ENCODE measurements around the gene ROBO2. TPM values are rescaled to one million over a fixed set of nuclear protein-coding genes. Genes with fewer than 3 reads are reported as not detected.

ROBO2 gene
- total RNA-seq, 1 experiment from 2014 or later: 0.16 TPM

DNA sequence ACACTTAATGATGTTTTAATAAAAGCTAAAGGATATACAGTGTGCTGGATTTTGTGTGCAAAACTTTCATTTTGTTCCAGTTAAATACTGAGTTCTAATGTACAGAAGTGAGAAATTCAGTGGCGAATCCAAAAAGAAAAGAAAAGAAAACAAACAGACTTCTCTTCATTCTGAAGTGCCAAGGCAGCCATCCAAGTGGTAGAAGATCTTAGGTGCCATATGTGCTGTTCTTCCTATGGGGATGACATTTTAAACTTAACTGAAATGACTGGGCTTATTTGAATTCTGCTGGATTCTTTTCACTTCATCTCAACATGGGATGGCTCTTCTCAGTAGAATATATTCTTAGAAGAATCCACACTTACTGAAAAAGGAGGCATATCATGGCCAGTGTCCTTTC is 416.5 kb downstream of the ROBO2 start:
- intact Hi-C loops (cut with micrococcal nuclease; ENCODE audit: unreplicated experiment): no loop called here
- Histone ChIP-seq H3K27me3 (replicated peaks; ENCODE audit: control insufficient read depth, insufficient read depth, low read length) (no peaks in the 10 kb centered on the region), H3K4me3 (ENCODE audit: low read depth, low read length) (no peak overlapping the region), H3K9me3 (no peaks in the 10 kb centered on the region), H3K4me1 (no peaks in the 10 kb centered on the region), H3K36me3 (ENCODE audit: control insufficient read depth, insufficient read depth, low read length) (no peaks in the 10 kb centered on the region)
- no peaks in the 10 kb centered on the region for H3K36me3 Mint-ChIP-seq (ENCODE audit: insufficient read depth, unreplicated experiment)
- ChIA-PET CTCF (no interaction called here), POLR2A (no interaction called here)
- no peak for TF ChIP-seq CTCF (IDR thresholded peaks at IDR 0.05; ENCODE audit: insufficient read depth in 1 of 2, low read depth in 1 of 2, low read length in 1 of 2, severe bottlenecking in 1 of 2, unreplicated experiment in 1 of 2)
- H3K4me1 Mint-ChIP-seq (ENCODE audit: low read depth, unreplicated experiment): no peaks in the 10 kb centered on the region
- no peak overlapping the region for H3K27ac Mint-ChIP-seq (ENCODE audit: unreplicated experiment)
- BruUV-seq (replicated peaks): no TSS peak
- no peak overlapping the region for H3K4me3 Mint-ChIP-seq (ENCODE audit: unreplicated experiment)
- no peak for DNase-seq
- no peaks in the 10 kb centered on the region for H3K9me3 Mint-ChIP-seq (ENCODE audit: unreplicated experiment)
- no peaks in the 10 kb centered on the region for H3K27me3 Mint-ChIP-seq (ENCODE audit: insufficient read depth, unreplicated experiment)

GRCh38 chr3:77456906-77457305 is 417.0 kb downstream of the ROBO2 start:
- no peak for TF ChIP-seq CTCF (IDR thresholded peaks at IDR 0.05; ENCODE audit: insufficient read depth in 1 of 2, low read depth in 1 of 2, low read length in 1 of 2, severe bottlenecking in 1 of 2, unreplicated experiment in 1 of 2)
- Mint-ChIP-seq H3K4me1 (ENCODE audit: low read depth, unreplicated experiment) (no peaks in the 10 kb centered on the region), H3K4me3 (ENCODE audit: unreplicated experiment) (no peak overlapping the region), H3K27ac (ENCODE audit: unreplicated experiment) (no peak overlapping the region), H3K27me3 (ENCODE audit: insufficient read depth, unreplicated experiment) (no peaks in the 10 kb centered on the region), H3K9me3 (ENCODE audit: unreplicated experiment) (no peaks in the 10 kb centered on the region), H3K36me3 (ENCODE audit: insufficient read depth, unreplicated experiment) (no peaks in the 10 kb centered on the region)
- ChIA-PET POLR2A (no interaction called here), CTCF (no interaction called here)
- H3K27me3 ChIP-seq (replicated peaks; ENCODE audit: control insufficient read depth, insufficient read depth, low read length): no peaks in the 10 kb centered on the region
- no TSS peak for BruUV-seq (replicated peaks)
- no peak for DNase-seq
- no peaks in the 10 kb centered on the region for H3K36me3 ChIP-seq (ENCODE audit: control insufficient read depth, insufficient read depth, low read length)
- intact Hi-C loops (cut with micrococcal nuclease; ENCODE audit: unreplicated experiment): no loop called here
- H3K9me3 ChIP-seq: no peaks in the 10 kb centered on the region
- no peak overlapping the region for H3K4me3 ChIP-seq (ENCODE audit: low read depth, low read length)
- H3K4me1 ChIP-seq: no peaks in the 10 kb centered on the region

- no peak for TF ChIP-seq CTCF (IDR thresholded peaks at IDR 0.05; ENCODE audit: insufficient read depth in 1 of 2, low read depth in 1 of 2, low read length in 1 of 2, severe bottlenecking in 1 of 2, unreplicated experiment in 1 of 2)
- intact Hi-C loops (cut with micrococcal nuclease; ENCODE audit: unreplicated experiment): no loop called here
- CTCF ChIA-PET: no interaction called here
- Mint-ChIP-seq H3K4me1 (ENCODE audit: low read depth, unreplicated experiment) (no peaks in the 10 kb centered on the region), H3K4me3 (ENCODE audit: unreplicated experiment) (no peak overlapping the region), H3K36me3 (ENCODE audit: insufficient read depth, unreplicated experiment) (no peaks in the 10 kb centered on the region), H3K9me3 (ENCODE audit: unreplicated experiment) (no peaks in the 10 kb centered on the region), H3K27ac (ENCODE audit: unreplicated experiment) (no peak overlapping the region), H3K27me3 (ENCODE audit: insufficient read depth, unreplicated experiment) (no peaks in the 10 kb centered on the region)
- POLR2A ChIA-PET: no interaction called here
- Histone ChIP-seq H3K4me3 (ENCODE audit: low read depth, low read length) (no peak overlapping the region), H3K36me3 (ENCODE audit: control insufficient read depth, insufficient read depth, low read length) (no peaks in the 10 kb centered on the region), H3K9me3 (no peaks in the 10 kb centered on the region), H3K27me3 (replicated peaks; ENCODE audit: control insufficient read depth, insufficient read depth, low read length) (no peaks in the 10 kb centered on the region), H3K4me1 (no peaks in the 10 kb centered on the region)
- no TSS peak for BruUV-seq (replicated peaks)
- no peak for DNase-seq
These were observed 420.0 kb downstream of the ROBO2 start for GRCh38 chr3:77459926-77460325.

Data from Caco-2 (cell line).